GM10847 (cell line): Measurements from ENCODE around the gene INO80.

Experiments
- POLR2A ChIP-seq: IDR thresholded peaks from 2 replicates; pipeline ENCODE4 v1.6.1; 2011; ENCODE audit not compliant: insufficient read length; ENCODE audit errors: extremely low read depth

The INO80 gene

GRCh38 chr15:40974879-40975278, 141.2 kb downstream of the INO80 start:
- no peak for TF ChIP-seq POLR2A

GRCh38 chr15:40969363-40969762, 146.7 kb downstream of the INO80 start:
- no peak for TF ChIP-seq POLR2A

- TF ChIP-seq POLR2A = no peak
These were observed 147.6 kb downstream of the INO80 start for GRCh38 chr15:40968290-40969085.

- TF ChIP-seq POLR2A = no peak
These were observed 151.4 kb downstream of the INO80 start for GRCh38 chr15:40964634-40965033.

- TF ChIP-seq POLR2A = no peak
These were observed 152.1 kb downstream of the INO80 start for GRCh38 chr15:40964006-40964405.

- no peak for TF ChIP-seq POLR2A
These were observed 152.9 kb downstream of the INO80 start for GRCh38 chr15:40963201-40963600.

GRCh38 chr15:40960925-40961324, 155.2 kb downstream of the INO80 start:
- TF ChIP-seq POLR2A = no peak

GRCh38 chr15:40960151-40960885, 155.8 kb downstream of the INO80 start:
- TF ChIP-seq POLR2A = no peak

GRCh38 chr15:40959331-40960141, 156.5 kb downstream of the INO80 start:
- no peak for TF ChIP-seq POLR2A

- TF ChIP-seq POLR2A = no peak
These were observed 157.4 kb downstream of the INO80 start for GRCh38 chr15:40958723-40959122.

- no peak for TF ChIP-seq POLR2A
These were observed 157.9 kb downstream of the INO80 start for GRCh38 chr15:40958146-40958545.

- no peak for TF ChIP-seq POLR2A
These were observed 158.5 kb downstream of the INO80 start for GRCh38 chr15:40957581-40958051.

- TF ChIP-seq POLR2A = no peak
These were observed 159.0 kb downstream of the INO80 start for GRCh38 chr15:40957041-40957555.

- no peak for TF ChIP-seq POLR2A
These were observed 159.5 kb downstream of the INO80 start for GRCh38 chr15:40956541-40956982.

- no peak for TF ChIP-seq POLR2A
These were observed 160.0 kb downstream of the INO80 start for GRCh38 chr15:40955930-40956540.
